Vagina (tissue), 2 donors: ENCODE results near the gene DAGLA.

Experiments used
- CTCF ChIP-seq, 3 experiments: fragments of 450-650 bp in 2 of 3; fragments of 200-600 bp in 1 of 3; sonication (generic) in 1 of 3; IDR thresholded peaks; one replicate each; pipeline ENCODE4 v1.5.1; 2017 to 2019; ENCODE audit warnings: antibody characterized with exemption in 3 of 3, mild to moderate bottlenecking in 2 of 3, moderate library complexity in 2 of 3
- POLR2A ChIP-seq, 2 donors: fragments of 450-650 bp; IDR thresholded peaks; one replicate each; pipeline ENCODE4 v1.6.1; 2017; ENCODE audit warnings: antibody characterized with exemption in 2 of 2, mild to moderate bottlenecking in 2 of 2, moderate library complexity in 2 of 2

DNA sequence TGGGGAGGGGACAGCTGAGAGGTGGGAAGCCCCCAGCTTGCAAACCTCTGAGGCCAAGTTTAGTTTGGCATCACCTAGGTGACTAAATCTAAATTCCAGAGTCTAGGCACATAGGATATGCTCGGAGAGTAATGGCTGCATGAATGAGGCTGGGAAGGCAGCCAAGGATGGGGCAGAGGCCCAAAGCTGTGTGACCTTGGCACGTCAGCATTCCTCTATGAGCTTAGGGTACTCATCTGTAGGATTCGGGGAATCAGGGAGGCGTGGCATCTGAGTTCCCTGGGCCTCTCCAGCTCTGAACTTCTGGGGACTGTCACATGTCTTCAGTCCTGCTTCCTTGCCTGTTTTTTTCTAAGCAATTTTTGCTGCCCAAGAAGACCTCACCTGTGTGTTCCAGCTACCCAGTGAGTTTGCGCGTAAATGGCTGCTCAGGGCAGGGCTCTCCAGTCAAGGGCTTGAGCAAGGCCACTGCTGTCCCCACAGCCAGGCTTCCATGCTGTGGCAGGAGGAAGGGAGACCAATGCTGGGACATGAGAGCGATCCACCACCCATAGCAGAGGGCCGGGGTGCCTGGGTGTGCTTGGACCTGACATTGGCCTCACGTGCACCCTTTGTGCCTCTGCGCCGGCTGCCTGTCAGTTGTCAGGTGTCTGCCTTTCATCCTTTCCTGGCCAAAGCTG, 13.9 kb downstream of the DAGLA start:
- TF ChIP-seq POLR2A (IDR thresholded peaks at IDR 0.05) (no peak), CTCF (IDR thresholded peaks at IDR 0.05) (no peak)
